ENCODE results near the gene LSP1. TPM values are rescaled to one million over a fixed set of nuclear protein-coding genes. Genes with fewer than 3 reads are reported as not detected.
A peak's percentile ranks its signal among the peaks of the same experiment; 100 is the strongest.

LSP1 gene
- total and polyA plus RNA-seq, 2 of the 8 experiments (the other 6 are each of a cell fraction or from before 2014, with no cell fraction given) = 0.03 TPM; not detected in 1

DNA sequence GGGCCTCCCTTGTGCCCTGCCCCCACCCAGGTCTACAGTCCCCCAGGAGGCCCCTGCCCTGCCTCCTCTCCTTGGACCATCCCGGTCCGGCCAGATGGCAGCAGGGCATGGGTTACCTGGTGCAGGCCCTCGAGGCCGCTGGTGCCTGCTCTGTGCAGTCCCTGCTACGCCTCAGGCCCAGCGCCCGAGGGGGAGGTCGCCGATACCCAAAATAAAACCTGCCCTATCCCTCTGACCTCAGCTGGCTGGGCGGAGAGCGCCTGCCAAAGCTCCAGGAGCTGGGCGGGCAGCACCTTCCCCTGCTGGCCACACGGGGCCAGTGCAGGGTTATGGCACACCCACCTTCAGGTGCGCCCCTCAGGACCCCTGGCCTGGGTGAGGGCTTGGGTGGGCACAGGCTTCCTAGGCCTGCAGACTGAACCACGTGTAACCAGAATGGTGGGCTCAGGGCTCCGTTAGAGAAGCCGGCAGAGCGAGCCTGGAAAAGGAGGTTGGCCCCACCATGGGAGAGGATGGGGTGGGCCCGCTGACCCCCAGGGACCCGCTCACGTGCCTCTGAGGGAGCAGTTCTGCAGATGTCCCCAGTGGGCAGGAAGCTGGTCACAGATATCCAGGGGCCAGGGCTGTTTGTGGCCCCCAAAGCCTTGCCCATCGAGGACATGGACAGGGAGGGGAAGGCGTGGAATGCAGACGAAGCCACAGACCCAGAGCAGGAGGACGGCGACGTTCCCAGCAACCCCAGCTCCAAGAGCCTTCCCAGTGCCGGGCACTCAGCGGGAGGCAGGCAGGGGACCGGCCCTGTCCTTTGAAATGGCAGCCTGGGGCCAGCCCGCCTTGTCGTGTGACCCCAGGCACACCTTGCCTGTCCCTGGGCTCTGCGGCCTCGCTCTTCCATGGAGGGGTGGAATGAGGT lies 64.9 kb downstream of the LSP1 start:
- no peak for FAIRE-seq
- Histone ChIP-seq H3K9me3 (ENCODE audit: insufficient read depth in 2 of 2, low read depth in 1 of 2, low read length in 1 of 2) (no peaks in the 10 kb centered on the region), H3K4me3 (ENCODE audit: extremely low read depth in 1 of 4, insufficient read depth in 2 of 4, low read depth in 3 of 4, low read length in 4 of 4) (no peak overlapping the region), H4K20me1 (replicated peaks in 1 of 2; ENCODE audit: control insufficient read depth in 1 of 2, insufficient read depth in 2 of 2, low read length in 2 of 2) (peaks cover 0 to 2% of the 10 kb centered on the region in 2 experiments), H4K5ac (ENCODE audit: insufficient read length, low read depth, low read length) (no peak overlapping the region), H3K79me2 (ENCODE audit: control insufficient read depth in 1 of 2, insufficient read depth in 2 of 2, low read length in 2 of 2) (no peaks in the 10 kb centered on the region), H2BK12ac (ENCODE audit: low read depth, low read length) (no peak overlapping the region), H3K23me2 (ENCODE audit: low read depth, low read length) (peaks cover 5% of the 10 kb centered on the region; the same call in 1 of the 2 replicates), H2BK120ac (replicated peaks; ENCODE audit: low read depth, low read length) (no peak overlapping the region), H3K14ac (ENCODE audit: insufficient read length) (no peak overlapping the region), H3K4me2 (ENCODE audit: insufficient read depth in 1 of 2, low read depth in 2 of 2, low read length in 2 of 2) (no peak overlapping the region), H2AFZ (ENCODE audit: low read length) (no peak overlapping the region), H2BK15ac (ENCODE audit: low read length) (no peak overlapping the region), H3K4ac (replicated peaks; ENCODE audit: insufficient read length, low read depth, low read length) (no peak overlapping the region), H4K91ac (replicated peaks; ENCODE audit: insufficient read length, low read length) (no peak overlapping the region), H3K27me3 (replicated peaks in 1 of 4; ENCODE audit: control insufficient read depth in 3 of 4, extremely low read depth in 1 of 4, insufficient read depth in 3 of 4, low read length in 3 of 4) (no peaks in the 10 kb centered on the region), H3K9ac (replicated peaks in 1 of 4; ENCODE audit: extremely low read depth in 1 of 4, low read depth in 3 of 4, low read length in 3 of 4) (no peak overlapping the region), H3K36me3 (ENCODE audit: control insufficient read depth in 2 of 4, insufficient read depth in 4 of 4, low read length in 3 of 4) (no peaks in the 10 kb centered on the region), H3K4me1 (replicated peaks in 1 of 4; ENCODE audit: control insufficient read depth in 3 of 4, insufficient read depth in 4 of 4, low read length in 3 of 4) (peaks cover 0 to 3% (median 3%) of the 10 kb centered on the region in 4 experiments; a peak in 4 of 7 replicates), H4K8ac (ENCODE audit: extremely low read depth, insufficient read depth, low read length) (peak overlapping the region; percentile 77), H3K79me1 (ENCODE audit: low read depth, low read length) (no peaks in the 10 kb centered on the region), H3K56ac (replicated peaks; ENCODE audit: insufficient read length, low read depth, low read length) (no peak overlapping the region), H3K27ac (ENCODE audit: low read depth, low read length) (no peak overlapping the region), H3K23ac (ENCODE audit: insufficient read length) (no peak overlapping the region), H2BK5ac (ENCODE audit: low read depth, low read length) (no peak overlapping the region), H3K18ac (ENCODE audit: extremely low read depth, low read length) (no peak overlapping the region), H2BK20ac (ENCODE audit: low read length) (no peak overlapping the region), H2AK5ac (ENCODE audit: low read depth, low read length) (no peak overlapping the region)
- ChIA-PET CTCF (ENCODE audit: partially characterized antibody) (interaction anchor here (0.6 to 4.4 kb wide), 36 partner anchors 9 to 968 kb away, joined by 3 to 47 read pairs (median 4); partner anchors contain the start of genes PRR33 and SYT8), POLR2A (ENCODE audit: partially characterized antibody) (no interaction called here)
- WGBS, 2 experiments (ENCODE audit: extremely low coverage in 1 of 2, insufficient coverage in 1 of 2, insufficient read length in 1 of 2, insufficient replicate concordance in 2 of 2, low coverage in 1 of 2, low lambda C conversion rate in 2 of 2, missing lambda C conversion rate in 1 of 2) = 81% methylated on average over 29 of the region's 34 CpGs; no CpG with 5 or more reads in 1 of the 2 experiments
- DNase-seq (ENCODE audit: low read depth in 1 of 2, low spot score in 2 of 2) = no peak
- TF ChIP-seq, protein P1, sequence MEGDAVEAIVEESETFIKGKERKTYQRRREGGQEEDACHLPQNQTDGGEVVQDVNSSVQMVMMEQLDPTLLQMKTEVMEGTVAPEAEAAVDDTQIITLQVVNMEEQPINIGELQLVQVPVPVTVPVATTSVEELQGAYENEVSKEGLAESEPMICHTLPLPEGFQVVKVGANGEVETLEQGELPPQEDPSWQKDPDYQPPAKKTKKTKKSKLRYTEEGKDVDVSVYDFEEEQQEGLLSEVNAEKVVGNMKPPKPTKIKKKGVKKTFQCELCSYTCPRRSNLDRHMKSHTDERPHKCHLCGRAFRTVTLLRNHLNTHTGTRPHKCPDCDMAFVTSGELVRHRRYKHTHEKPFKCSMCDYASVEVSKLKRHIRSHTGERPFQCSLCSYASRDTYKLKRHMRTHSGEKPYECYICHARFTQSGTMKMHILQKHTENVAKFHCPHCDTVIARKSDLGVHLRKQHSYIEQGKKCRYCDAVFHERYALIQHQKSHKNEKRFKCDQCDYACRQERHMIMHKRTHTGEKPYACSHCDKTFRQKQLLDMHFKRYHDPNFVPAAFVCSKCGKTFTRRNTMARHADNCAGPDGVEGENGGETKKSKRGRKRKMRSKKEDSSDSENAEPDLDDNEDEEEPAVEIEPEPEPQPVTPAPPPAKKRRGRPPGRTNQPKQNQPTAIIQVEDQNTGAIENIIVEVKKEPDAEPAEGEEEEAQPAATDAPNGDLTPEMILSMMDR (IDR thresholded peaks at IDR 0.05; ENCODE audit: control extremely low read depth in 1 of 3, insufficient read depth in 1 of 3, low read depth in 1 of 3, low read length in 3 of 3) = peak; percentile 74 to 80 (median 77)
- peak; percentile 52 to 68 for TF ChIP-seq RAD21 (IDR thresholded peaks at IDR 0.05 in 1 of 2, conservative IDR thresholded peaks at IDR 0.05 in 1 of 2; ENCODE audit: low read depth in 2 of 2, low read length in 2 of 2)
- no peak for TF ChIP-seq EP300 (IDR thresholded peaks at IDR 0.05; ENCODE audit: borderline replicate concordance in 1 of 2, low read depth in 2 of 2, low read length in 2 of 2)

All from H1 (cell line).